Stimulated activated CD4-positive, alpha-beta T cell treated with anti-CD3 and anti-CD28 coated beads, Interleukin-4, amount 100 ng/mL, for 4 hours (primary cell): Measurements from ENCODE around the gene ATXN7.

Experiments
- DNase-seq, 2 experiments: peaks; one replicate each; pipeline ENCODE4 v3.0.0-alpha.2; 2020

The ATXN7 gene

GRCh38 chr3:63968612-63969350, 105.1 kb downstream of the ATXN7 start:
- no peak for DNase-seq

GRCh38 chr3:63969876-63970275, 106.2 kb downstream of the ATXN7 start:
- no peak for DNase-seq

- no peak for DNase-seq
Observed at GRCh38 chr3:63970631-63971475, 107.2 kb downstream of the ATXN7 start.

GRCh38 chr3:63972196-63972595, 108.5 kb downstream of the ATXN7 start:
- DNase-seq: no peak

- no peak for DNase-seq
Observed at GRCh38 chr3:63972987-63973386, 109.3 kb downstream of the ATXN7 start.

GRCh38 chr3:63973406-63973805, 109.7 kb downstream of the ATXN7 start:
- no peak for DNase-seq

GRCh38 chr3:63974451-63974850, 110.8 kb downstream of the ATXN7 start:
- no peak for DNase-seq

GRCh38 chr3:63975723-63976122, 112.1 kb downstream of the ATXN7 start:
- no peak for DNase-seq

- DNase-seq: no peak
Observed at GRCh38 chr3:63976161-63976871, 112.6 kb downstream of the ATXN7 start.

- no peak for DNase-seq
Observed at GRCh38 chr3:63976872-63977200, 113.2 kb downstream of the ATXN7 start.

GRCh38 chr3:63977893-63978292, 114.2 kb downstream of the ATXN7 start:
- DNase-seq: no peak

- peak in 1 of 2 experiments; percentile 31 for DNase-seq
Observed at GRCh38 chr3:63979093-63979885, 115.6 kb downstream of the ATXN7 start.

GRCh38 chr3:63980019-63980418, 116.4 kb downstream of the ATXN7 start:
- no peak for DNase-seq

GRCh38 chr3:63980830-63981498, 117.3 kb downstream of the ATXN7 start:
- DNase-seq: no peak

GRCh38 chr3:63981980-63982379, 118.3 kb downstream of the ATXN7 start:
- no peak for DNase-seq

- no peak for DNase-seq
Observed at GRCh38 chr3:63984391-63984790, 120.7 kb downstream of the ATXN7 start.

- DNase-seq: no peak
Observed at GRCh38 chr3:63986146-63986545, 122.5 kb downstream of the ATXN7 start.

GRCh38 chr3:63986831-63987230, 123.2 kb downstream of the ATXN7 start:
- DNase-seq: no peak

- DNase-seq: no peak
Observed at GRCh38 chr3:63988943-63989342, 125.3 kb downstream of the ATXN7 start.

- DNase-seq: no peak
Observed at GRCh38 chr3:63990204-63990603, 126.5 kb downstream of the ATXN7 start.

- no peak for DNase-seq
Observed at GRCh38 chr3:63990733-63991132, 127.1 kb downstream of the ATXN7 start.

GRCh38 chr3:63991666-63992065, 128.0 kb downstream of the ATXN7 start:
- DNase-seq: no peak
